K562 (cell line): ENCODE data around the gene HMGN1. TPM values are rescaled to one million over a fixed set of nuclear protein-coding genes. Genes with fewer than 3 reads are reported as not detected.

ENCODE experiments used
- ARID2 ChIP-seq: fragments of 450-650 bp; IDR thresholded peaks from 2 replicates; pipeline ENCODE4 v1.6.1; 2017; ENCODE audit warnings: antibody characterized with exemption, mild to moderate bottlenecking
- ATF1 ChIP-seq, 2 experiments: fragments of 450-650 bp in 1 of 2; IDR thresholded peaks; 2 replicates each; pipeline ENCODE4 v1.6.1; 2016; ENCODE audit warnings: missing compliant biosample characterization in 1 of 2, missing genetic modification characterization in 1 of 2
- BRD9 ChIP-seq: fragments of 450-650 bp; IDR thresholded peaks from 2 replicates; pipeline ENCODE4 v1.6.1; 2018; ENCODE audit warnings: low read depth; ENCODE audit not compliant: partially characterized antibody
- CEBPG ChIP-seq, 3 experiments: fragments of 200-800 bp in 1 of 3; sonication (Bioruptor generic) in 1 of 3; sonication (generic) in 1 of 3; formaldehyde crosslinking in 1 of 3; IDR thresholded peaks in 2 of 3; conservative IDR thresholded peaks in 1 of 3; 2 replicates each; pipeline versions ENCODE4 v1.6.1 to v1.8.0; 2016 to 2022; ENCODE audit warnings: missing compliant biosample characterization in 2 of 3, missing genetic modification characterization in 2 of 3, mild to moderate bottlenecking in 1 of 3, missing genetic modification reagents in 1 of 3
- EHMT2 ChIP-seq: fragments of 450-650 bp; IDR thresholded peaks from 2 replicates; pipeline ENCODE4 v1.6.1; 2018; ENCODE audit warnings: antibody characterized with exemption
- ESRRA ChIP-seq: fragments of 450-650 bp; IDR thresholded peaks from 2 replicates; pipeline ENCODE4 v1.6.1; 2014; ENCODE audit warnings: low read depth, mild to moderate bottlenecking, moderate library complexity, borderline replicate concordance
- HOMEZ ChIP-seq: fragments of 250-450 bp; sonication (Bioruptor Pico); IDR thresholded peaks from 2 replicates; pipeline ENCODE4 v1.4.0; 2020; ENCODE audit warnings: mild to moderate bottlenecking, moderate library complexity
- MIER1 ChIP-seq: fragments of 450-650 bp; IDR thresholded peaks from 2 replicates; pipeline ENCODE4 v1.6.1; 2016; ENCODE audit warnings: antibody characterized with exemption, mild to moderate bottlenecking, low read depth
- NBN ChIP-seq: fragments of 450-650 bp; IDR thresholded peaks from 2 replicates; pipeline ENCODE4 v1.6.1; 2016; ENCODE audit warnings: low read depth, mild to moderate bottlenecking
- NFRKB ChIP-seq: fragments of 450-650 bp; IDR thresholded peaks from 2 replicates; pipeline ENCODE4 v1.6.1; 2016; ENCODE audit warnings: low read depth
- PHB ChIP-seq: fragments of 250-450 bp; sonication (Bioruptor Pico); IDR thresholded peaks from 2 replicates; pipeline ENCODE4 v1.5.0; 2021
- SIN3A ChIP-seq, 2 experiments: fragments of 150-350 bp in 1 of 2; IDR thresholded peaks; 2 replicates each; pipeline ENCODE4 v1.6.1; 2011 to 2016; ENCODE audit warnings: borderline replicate concordance in 2 of 2, low read depth in 2 of 2, low read length in 2 of 2, mild to moderate bottlenecking in 2 of 2, moderate library complexity in 2 of 2; ENCODE audit not compliant: control insufficient read depth in 1 of 2
- SNIP1 ChIP-seq: fragments of 450-650 bp; IDR thresholded peaks from 2 replicates; pipeline ENCODE4 v1.7.1; 2017; ENCODE audit warnings: low read depth, mild to moderate bottlenecking
- SRSF1 ChIP-seq: fragments of 200-400 bp; formaldehyde crosslinking; IDR thresholded peaks from 2 replicates; pipeline ENCODE4 v1.6.1; 2017; ENCODE audit warnings: mild to moderate bottlenecking, low read depth, low read length, moderate library complexity
- TCF3 ChIP-seq: sonication (generic); formaldehyde crosslinking; IDR thresholded peaks from 2 replicates; pipeline ENCODE4 v1.4.0; 2020; ENCODE audit warnings: mild to moderate bottlenecking, missing genetic modification reagents
- ZKSCAN3 ChIP-seq: fragments of 250-450 bp; sonication (Bioruptor Pico); IDR thresholded peaks from 2 replicates; pipeline ENCODE4 v1.4.0; 2020
- ZNF175 ChIP-seq: fragments of 200-800 bp; sonication (Bioruptor generic); IDR thresholded peaks from 2 replicates; pipeline ENCODE4 v1.6.1; 2016; ENCODE audit warnings: low read depth, mild to moderate bottlenecking, missing genetic modification characterization, missing compliant biosample characterization
- ZNF384 ChIP-seq: IDR thresholded peaks from 2 replicates; pipeline ENCODE4 v1.6.1; 2012; ENCODE audit warnings: low read depth, low read length, improper control_type of control experiment
- ZNF589 ChIP-seq: fragments of 200-800 bp; sonication (Bioruptor generic); IDR thresholded peaks from 2 replicates; pipeline ENCODE4 v1.6.1; 2016; ENCODE audit warnings: low read depth, missing genetic modification characterization, missing compliant biosample characterization
- ZNF695 ChIP-seq: fragments of 450-650 bp; formaldehyde crosslinking; IDR thresholded peaks from 2 replicates; pipeline ENCODE4 v1.4.0; 2020; ENCODE audit warnings: mild to moderate bottlenecking, moderate library complexity
- polyA plus RNA-seq, 8 experiments: library from polyadenylated mRNA; depleted of rRNA in 4 of 8; stranded (reverse) in 5 of 8; unstranded in 3 of 8; fragments of >200 nt; fragmentation: Nextera tagmentation in 2 of 8; fragmentation: Illumina TruSeq in 1 of 8; extraction: Ambion mirVana in 2 of 8; extraction: Trizol in 1 of 8; gene quantifications; 2 replicates each; pipeline versions ENCODE4 v1.2.1 to v1.2.3, GENCODE V29; 2011 to 2014; ENCODE audit warnings: inconsistent platforms in 1 of 8, missing spikeins in 1 of 8
- total RNA-seq, 7 experiments: library from RNA; depleted of rRNA in 6 of 7; stranded (reverse); fragments of >200 nt in 6 of 7; fragmentation: Illumina TruSeq in 2 of 7; extraction: Trizol in 2 of 7; gene quantifications; 2 replicates each; pipeline versions ENCODE4 v1.2.1 to v1.2.3, GENCODE V29; 2011 to 2021; ENCODE audit warnings: low replicate concordance in 1 of 7
- TF ChIP-seq, protein P1 (sequence below): fragments of 450-650 bp; IDR thresholded peaks from 2 replicates; pipeline ENCODE4 v1.6.1; 2017; ENCODE audit warnings: mild to moderate bottlenecking, moderate library complexity
- TF ChIP-seq, protein P2 (sequence below): fragments of 450-650 bp; IDR thresholded peaks from 2 replicates; pipeline ENCODE4 v1.6.1; 2016; ENCODE audit warnings: borderline replicate concordance

HMGN1 gene
- total and polyA plus RNA-seq, 9 of the 15 experiments (the other 6 are each of a cell fraction or from before 2014, with no cell fraction given): 124 to 626 (median 498) TPM

DNA sequence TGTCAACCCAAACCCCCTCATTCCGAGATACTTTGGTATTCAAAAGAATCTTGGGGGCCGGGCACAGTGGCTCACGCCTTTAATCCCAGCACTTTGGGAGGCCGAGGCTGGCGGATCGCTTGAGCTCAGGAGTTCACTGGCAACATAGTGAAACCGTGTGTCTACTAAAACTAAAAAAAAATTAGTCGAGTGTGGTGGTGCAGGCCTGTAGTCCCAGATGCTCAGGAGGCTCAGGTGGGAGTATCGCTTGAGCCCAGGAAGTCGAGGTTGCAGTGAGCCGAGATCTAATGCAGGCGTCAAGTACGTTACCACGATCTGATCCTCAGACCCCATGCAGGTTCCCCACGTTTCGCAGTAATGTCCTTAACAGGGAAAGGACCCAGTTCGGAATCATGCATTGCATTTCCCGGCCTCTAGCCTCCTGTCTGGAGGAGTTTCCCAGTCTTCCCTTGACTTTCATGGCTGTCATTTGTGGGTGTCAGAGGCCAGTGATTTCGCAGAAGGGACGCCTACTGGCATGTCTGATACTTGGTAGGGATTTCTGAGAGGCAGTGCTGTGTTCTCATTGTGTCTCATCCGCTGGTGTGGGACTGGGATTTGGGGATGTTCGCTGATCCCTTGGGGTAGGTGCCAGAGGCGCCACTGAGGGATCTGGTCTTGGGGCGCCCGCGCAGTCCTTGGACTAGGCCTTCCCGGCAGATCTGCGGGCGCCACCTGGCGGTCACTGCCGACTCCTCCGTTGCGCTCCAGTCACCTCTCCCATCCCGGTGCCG is 39.3 kb upstream of the HMGN1 start (continued):
- TF ChIP-seq SIN3A (IDR thresholded peaks at IDR 0.05; ENCODE audit: borderline replicate concordance in 2 of 2, control insufficient read depth in 1 of 2, low read depth in 2 of 2, low read length in 2 of 2) (peak in 1 of 2 experiments; percentile 32; a peak in 2 of 4 replicates), NBN (peak; percentile 80; the same call in 1 of the 2 replicates), EHMT2 (peak; percentile 22; the same call in 1 of the 2 replicates), ZKSCAN3 (CRISPR knock-in tag) (no peak), ARID2 (peak; percentile 90), TCF3 (no peak; the same call in 1 of the 2 replicates), SNIP1 (no peak), ZNF695 (CRISPR knock-in tag) (no peak), HOMEZ (0 out of 2 replicates have a peak, but pooled peaks have one; percentile 53), ATF1 (CRISPR knock-in tag; IDR thresholded peaks at IDR 0.05) (no peak), ATF1 (tag; IDR thresholded peaks at IDR 0.05) (peak; percentile 39; the same call in 1 of the 2 replicates), CEBPG (CRISPR knock-in tag; IDR thresholded peaks at IDR 0.05) (no peak), CEBPG (tag; conservative IDR thresholded peaks at IDR 0.05 in 1 of 2, IDR thresholded peaks at IDR 0.05 in 1 of 2) (no peak), ZNF175 (CRISPR knock-in tag) (0 out of 2 replicates have a peak, but pooled peaks have one; percentile 27), PHB (peak; percentile 75; the same call in 1 of the 2 replicates), MIER1 (0 out of 2 replicates have a peak, but pooled peaks have one; percentile 19), ZNF384 (peak; percentile 50; the same call in 1 of the 2 replicates), BRD9 (peak; percentile 96), ZNF589 (CRISPR knock-in tag) (no peak), ESRRA (peak; percentile 61), SRSF1 (no peak), NFRKB (0 out of 2 replicates have a peak, but pooled peaks have one; percentile 58)
- TF ChIP-seq, protein P1, sequence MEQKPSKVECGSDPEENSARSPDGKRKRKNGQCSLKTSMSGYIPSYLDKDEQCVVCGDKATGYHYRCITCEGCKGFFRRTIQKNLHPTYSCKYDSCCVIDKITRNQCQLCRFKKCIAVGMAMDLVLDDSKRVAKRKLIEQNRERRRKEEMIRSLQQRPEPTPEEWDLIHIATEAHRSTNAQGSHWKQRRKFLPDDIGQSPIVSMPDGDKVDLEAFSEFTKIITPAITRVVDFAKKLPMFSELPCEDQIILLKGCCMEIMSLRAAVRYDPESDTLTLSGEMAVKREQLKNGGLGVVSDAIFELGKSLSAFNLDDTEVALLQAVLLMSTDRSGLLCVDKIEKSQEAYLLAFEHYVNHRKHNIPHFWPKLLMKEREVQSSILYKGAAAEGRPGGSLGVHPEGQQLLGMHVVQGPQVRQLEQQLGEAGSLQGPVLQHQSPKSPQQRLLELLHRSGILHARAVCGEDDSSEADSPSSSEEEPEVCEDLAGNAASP: no peak
- TF ChIP-seq, protein P2, sequence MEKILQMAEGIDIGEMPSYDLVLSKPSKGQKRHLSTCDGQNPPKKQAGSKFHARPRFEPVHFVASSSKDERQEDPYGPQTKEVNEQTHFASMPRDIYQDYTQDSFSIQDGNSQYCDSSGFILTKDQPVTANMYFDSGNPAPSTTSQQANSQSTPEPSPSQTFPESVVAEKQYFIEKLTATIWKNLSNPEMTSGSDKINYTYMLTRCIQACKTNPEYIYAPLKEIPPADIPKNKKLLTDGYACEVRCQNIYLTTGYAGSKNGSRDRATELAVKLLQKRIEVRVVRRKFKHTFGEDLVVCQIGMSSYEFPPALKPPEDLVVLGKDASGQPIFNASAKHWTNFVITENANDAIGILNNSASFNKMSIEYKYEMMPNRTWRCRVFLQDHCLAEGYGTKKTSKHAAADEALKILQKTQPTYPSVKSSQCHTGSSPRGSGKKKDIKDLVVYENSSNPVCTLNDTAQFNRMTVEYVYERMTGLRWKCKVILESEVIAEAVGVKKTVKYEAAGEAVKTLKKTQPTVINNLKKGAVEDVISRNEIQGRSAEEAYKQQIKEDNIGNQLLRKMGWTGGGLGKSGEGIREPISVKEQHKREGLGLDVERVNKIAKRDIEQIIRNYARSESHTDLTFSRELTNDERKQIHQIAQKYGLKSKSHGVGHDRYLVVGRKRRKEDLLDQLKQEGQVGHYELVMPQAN: peak; percentile 66
